Activated naive CD8-positive, alpha-beta T cell treated with anti-CD3 and anti-CD28 coated beads for 36 hours (primary cell): ENCODE results near the gene IGSF9B. TPM values are rescaled to one million over a fixed set of nuclear protein-coding genes. Genes with fewer than 3 reads are reported as not detected.

Source experiments
- DNase-seq: peaks from one replicate; pipeline ENCODE4 v3.0.0; 2021
- H3K27ac Mint-ChIP-seq: one replicate; pipeline ENCODE4 v1.8.0; 2022; ENCODE audit warnings: mild to moderate bottlenecking, moderate library complexity, mixed read lengths
- H3K27me3 Mint-ChIP-seq: one replicate; pipeline ENCODE4 v1.8.0; 2022; ENCODE audit warnings: mild to moderate bottlenecking, mixed read lengths
- H3K36me3 Mint-ChIP-seq: one replicate; pipeline ENCODE4 v1.8.0; 2021; ENCODE audit warnings: mild to moderate bottlenecking, mixed read lengths
- H3K4me1 Mint-ChIP-seq: one replicate; pipeline ENCODE4 v1.8.0; 2021; ENCODE audit warnings: mixed read lengths
- H3K4me3 Mint-ChIP-seq: one replicate; pipeline ENCODE4 v1.8.0; 2022; ENCODE audit warnings: mild to moderate bottlenecking, moderate library complexity, mixed read lengths
- H3K9me3 Mint-ChIP-seq: one replicate; pipeline ENCODE4 v1.8.0; 2022; ENCODE audit warnings: mixed read lengths
- total RNA-seq, 2 experiments: library from RNA; stranded (reverse); gene quantifications; one replicate each; pipeline ENCODE4 v1.2.3, GENCODE V29; 2021

Gene IGSF9B
- total RNA-seq, 2 experiments from 2014 or later, result 36.0 to 46.5 TPM

GRCh38 chr11:133928628-133929059 lies 28.1 kb downstream of the IGSF9B start:
- no peaks in the 10 kb centered on the region for H3K27me3 Mint-ChIP-seq

GRCh38 chr11:133927690-133928627 lies 28.8 kb downstream of the IGSF9B start:
- Mint-ChIP-seq H3K36me3 (peaks cover 19% of the 10 kb centered on the region), H3K9me3 (no peaks in the 10 kb centered on the region), H3K4me3 (peak overlapping the region; percentile 70), H3K27me3 (no peaks in the 10 kb centered on the region), H3K4me1 (peaks cover 31% of the 10 kb centered on the region), H3K27ac (peak overlapping the region; percentile 83)
- peak; percentile 71 for DNase-seq

More at GRCh38 chr11:133928628-133929059, 28.1 kb downstream of the IGSF9B start:
- H3K36me3 Mint-ChIP-seq, result peaks cover 20% of the 10 kb centered on the region
- DNase-seq, result peak; percentile 59
- no peaks in the 10 kb centered on the region for H3K9me3 Mint-ChIP-seq
- peak overlapping the region; percentile 71 for H3K27ac Mint-ChIP-seq
- peaks cover 31% of the 10 kb centered on the region for H3K4me1 Mint-ChIP-seq
- peak overlapping the region; percentile 16 for H3K4me3 Mint-ChIP-seq

- Mint-ChIP-seq H3K9me3 (no peaks in the 10 kb centered on the region), H3K36me3 (peaks cover 27% of the 10 kb centered on the region), H3K4me3 (no peak overlapping the region), H3K27me3 (no peaks in the 10 kb centered on the region), H3K4me1 (peaks cover 31% of the 10 kb centered on the region), H3K27ac (no peak overlapping the region)
- DNase-seq, result no peak
Observed at GRCh38 chr11:133926466-133927246, 30.1 kb downstream of the IGSF9B start.

- Mint-ChIP-seq H3K9me3 (no peaks in the 10 kb centered on the region), H3K36me3 (peaks cover 32% of the 10 kb centered on the region)
Observed at GRCh38 chr11:133925756-133926155, 31.0 kb downstream of the IGSF9B start.

GRCh38 chr11:133924661-133925060 lies 32.1 kb downstream of the IGSF9B start:
- peak overlapping the region; percentile 15 for H3K27ac Mint-ChIP-seq
- peaks cover 29% of the 10 kb centered on the region for H3K36me3 Mint-ChIP-seq
- H3K9me3 Mint-ChIP-seq, result no peaks in the 10 kb centered on the region
- DNase-seq, result no peak
- H3K4me1 Mint-ChIP-seq, result peaks cover 26% of the 10 kb centered on the region
- no peak overlapping the region for H3K4me3 Mint-ChIP-seq
- H3K27me3 Mint-ChIP-seq, result no peaks in the 10 kb centered on the region

More at GRCh38 chr11:133925756-133926155, 31.0 kb downstream of the IGSF9B start:
- Mint-ChIP-seq H3K4me1 (peaks cover 31% of the 10 kb centered on the region), H3K27ac (no peak overlapping the region), H3K27me3 (no peaks in the 10 kb centered on the region), H3K4me3 (no peak overlapping the region)
- no peak for DNase-seq

GRCh38 chr11:133922078-133922870 lies 34.5 kb downstream of the IGSF9B start:
- no peak for DNase-seq
- Mint-ChIP-seq H3K27ac (no peak overlapping the region), H3K4me1 (peaks cover 10% of the 10 kb centered on the region), H3K36me3 (peaks cover 31% of the 10 kb centered on the region), H3K4me3 (no peak overlapping the region), H3K27me3 (no peaks in the 10 kb centered on the region), H3K9me3 (no peaks in the 10 kb centered on the region)

GRCh38 chr11:133921513-133921912 lies 35.3 kb downstream of the IGSF9B start:
- Mint-ChIP-seq H3K4me3 (no peak overlapping the region), H3K27ac (no peak overlapping the region), H3K4me1 (peaks cover 10% of the 10 kb centered on the region), H3K36me3 (peaks cover 30% of the 10 kb centered on the region), H3K9me3 (no peaks in the 10 kb centered on the region), H3K27me3 (no peaks in the 10 kb centered on the region)
- no peak for DNase-seq

- no peak for DNase-seq
- Mint-ChIP-seq H3K27ac (no peak overlapping the region), H3K27me3 (no peaks in the 10 kb centered on the region), H3K4me1 (peaks cover 10% of the 10 kb centered on the region), H3K4me3 (no peak overlapping the region), H3K9me3 (no peaks in the 10 kb centered on the region), H3K36me3 (peaks cover 29% of the 10 kb centered on the region)
Observed at GRCh38 chr11:133921026-133921425, 35.7 kb downstream of the IGSF9B start.

- no peaks in the 10 kb centered on the region for H3K9me3 Mint-ChIP-seq
- H3K36me3 Mint-ChIP-seq, result peaks cover 25% of the 10 kb centered on the region
- H3K4me1 Mint-ChIP-seq, result peaks cover 10% of the 10 kb centered on the region
- DNase-seq, result no peak
- H3K27ac Mint-ChIP-seq, result no peak overlapping the region
- no peak overlapping the region for H3K4me3 Mint-ChIP-seq
- H3K27me3 Mint-ChIP-seq, result no peaks in the 10 kb centered on the region
Observed at GRCh38 chr11:133920109-133920990, 36.4 kb downstream of the IGSF9B start.

GRCh38 chr11:133919330-133920108 lies 37.2 kb downstream of the IGSF9B start:
- no peaks in the 10 kb centered on the region for H3K27me3 Mint-ChIP-seq
- DNase-seq, result no peak
- peaks cover 5% of the 10 kb centered on the region for H3K4me1 Mint-ChIP-seq
- no peaks in the 10 kb centered on the region for H3K9me3 Mint-ChIP-seq
- no peak overlapping the region for H3K27ac Mint-ChIP-seq
- H3K36me3 Mint-ChIP-seq, result peaks cover 24% of the 10 kb centered on the region
- no peak overlapping the region for H3K4me3 Mint-ChIP-seq

GRCh38 chr11:133918608-133919260 lies 38.0 kb downstream of the IGSF9B start:
- Mint-ChIP-seq H3K4me3 (peak overlapping the region; percentile 64), H3K36me3 (peaks cover 21% of the 10 kb centered on the region), H3K9me3 (no peaks in the 10 kb centered on the region), H3K4me1 (peaks cover 4% of the 10 kb centered on the region), H3K27ac (no peak overlapping the region), H3K27me3 (no peaks in the 10 kb centered on the region)
- no peak for DNase-seq

GRCh38 chr11:133917921-133918607 lies 38.7 kb downstream of the IGSF9B start:
- no peak overlapping the region for H3K4me3 Mint-ChIP-seq
- H3K27ac Mint-ChIP-seq, result no peak overlapping the region
- H3K4me1 Mint-ChIP-seq, result peaks cover 4% of the 10 kb centered on the region
- H3K9me3 Mint-ChIP-seq, result no peaks in the 10 kb centered on the region
- peaks cover 21% of the 10 kb centered on the region for H3K36me3 Mint-ChIP-seq
- H3K27me3 Mint-ChIP-seq, result no peaks in the 10 kb centered on the region
- no peak for DNase-seq
